ENCODE results near the gene VCPKMT.

DNA sequence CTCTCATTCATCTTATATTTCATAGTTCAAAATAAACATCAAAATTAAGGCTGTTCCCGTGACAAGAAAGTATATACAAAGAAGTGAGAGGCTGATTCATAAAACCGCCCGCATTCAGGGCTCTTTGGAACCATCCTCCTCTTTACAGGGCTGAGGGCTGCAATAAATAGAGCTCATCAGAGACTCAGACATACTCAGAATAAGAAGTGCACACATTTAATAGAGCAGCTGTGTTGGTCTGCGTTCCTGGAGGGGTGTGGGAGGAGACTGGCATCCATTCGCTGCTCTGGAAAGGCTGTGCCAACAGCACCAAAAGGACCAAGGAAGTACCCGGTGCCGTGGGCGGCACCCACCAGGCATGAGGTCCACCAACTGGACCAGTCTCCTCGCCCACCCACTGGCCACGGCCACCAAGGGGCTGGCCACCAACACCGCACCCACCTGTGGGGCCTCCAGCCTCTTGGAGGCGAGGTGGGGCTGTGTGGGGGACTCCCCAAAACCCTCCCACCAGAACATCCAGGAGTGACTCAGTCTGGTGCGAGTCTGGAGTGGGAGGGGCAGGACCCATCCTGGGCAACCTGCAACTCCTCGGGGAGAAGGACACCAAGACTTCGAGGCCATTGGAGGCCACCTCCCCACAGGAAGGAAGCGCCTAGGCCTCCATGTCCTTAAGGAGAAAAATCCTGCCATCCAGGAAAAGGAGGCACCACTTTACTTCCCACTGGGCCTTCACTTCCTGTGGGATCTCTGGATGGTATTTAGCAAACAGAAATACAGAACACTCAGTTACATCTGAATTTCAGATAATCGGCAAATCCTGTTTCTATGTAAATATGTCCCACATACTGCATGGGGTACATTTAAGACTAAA, 32.7 kb downstream of the VCPKMT start:
- TF ChIP-seq, protein P1, sequence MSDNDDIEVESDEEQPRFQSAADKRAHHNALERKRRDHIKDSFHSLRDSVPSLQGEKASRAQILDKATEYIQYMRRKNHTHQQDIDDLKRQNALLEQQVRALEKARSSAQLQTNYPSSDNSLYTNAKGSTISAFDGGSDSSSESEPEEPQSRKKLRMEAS (IDR thresholded peaks at IDR 0.05) = no peak
- no peak for TF ChIP-seq YY1 (IDR thresholded peaks at IDR 0.05; ENCODE audit: low read depth)
- TF ChIP-seq EP300 (IDR thresholded peaks at IDR 0.05; ENCODE audit: borderline replicate concordance) = no peak
- TF ChIP-seq CREB1 (IDR thresholded peaks at IDR 0.05; ENCODE audit: low read depth) = no peak
- TF ChIP-seq, protein P2, sequence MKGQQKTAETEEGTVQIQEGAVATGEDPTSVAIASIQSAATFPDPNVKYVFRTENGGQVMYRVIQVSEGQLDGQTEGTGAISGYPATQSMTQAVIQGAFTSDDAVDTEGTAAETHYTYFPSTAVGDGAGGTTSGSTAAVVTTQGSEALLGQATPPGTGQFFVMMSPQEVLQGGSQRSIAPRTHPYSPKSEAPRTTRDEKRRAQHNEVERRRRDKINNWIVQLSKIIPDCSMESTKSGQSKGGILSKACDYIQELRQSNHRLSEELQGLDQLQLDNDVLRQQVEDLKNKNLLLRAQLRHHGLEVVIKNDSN (IDR thresholded peaks at IDR 0.05) = no peak
- TF ChIP-seq RAD21 (IDR thresholded peaks at IDR 0.05; ENCODE audit: low read depth) = no peak
- TF ChIP-seq TAF1 (IDR thresholded peaks at IDR 0.05; ENCODE audit: low read depth) = no peak
- no peak for TF ChIP-seq NFIC (IDR thresholded peaks at IDR 0.05)
- TF ChIP-seq CEBPB (IDR thresholded peaks at IDR 0.05) = no peak
- TF ChIP-seq, protein P3, sequence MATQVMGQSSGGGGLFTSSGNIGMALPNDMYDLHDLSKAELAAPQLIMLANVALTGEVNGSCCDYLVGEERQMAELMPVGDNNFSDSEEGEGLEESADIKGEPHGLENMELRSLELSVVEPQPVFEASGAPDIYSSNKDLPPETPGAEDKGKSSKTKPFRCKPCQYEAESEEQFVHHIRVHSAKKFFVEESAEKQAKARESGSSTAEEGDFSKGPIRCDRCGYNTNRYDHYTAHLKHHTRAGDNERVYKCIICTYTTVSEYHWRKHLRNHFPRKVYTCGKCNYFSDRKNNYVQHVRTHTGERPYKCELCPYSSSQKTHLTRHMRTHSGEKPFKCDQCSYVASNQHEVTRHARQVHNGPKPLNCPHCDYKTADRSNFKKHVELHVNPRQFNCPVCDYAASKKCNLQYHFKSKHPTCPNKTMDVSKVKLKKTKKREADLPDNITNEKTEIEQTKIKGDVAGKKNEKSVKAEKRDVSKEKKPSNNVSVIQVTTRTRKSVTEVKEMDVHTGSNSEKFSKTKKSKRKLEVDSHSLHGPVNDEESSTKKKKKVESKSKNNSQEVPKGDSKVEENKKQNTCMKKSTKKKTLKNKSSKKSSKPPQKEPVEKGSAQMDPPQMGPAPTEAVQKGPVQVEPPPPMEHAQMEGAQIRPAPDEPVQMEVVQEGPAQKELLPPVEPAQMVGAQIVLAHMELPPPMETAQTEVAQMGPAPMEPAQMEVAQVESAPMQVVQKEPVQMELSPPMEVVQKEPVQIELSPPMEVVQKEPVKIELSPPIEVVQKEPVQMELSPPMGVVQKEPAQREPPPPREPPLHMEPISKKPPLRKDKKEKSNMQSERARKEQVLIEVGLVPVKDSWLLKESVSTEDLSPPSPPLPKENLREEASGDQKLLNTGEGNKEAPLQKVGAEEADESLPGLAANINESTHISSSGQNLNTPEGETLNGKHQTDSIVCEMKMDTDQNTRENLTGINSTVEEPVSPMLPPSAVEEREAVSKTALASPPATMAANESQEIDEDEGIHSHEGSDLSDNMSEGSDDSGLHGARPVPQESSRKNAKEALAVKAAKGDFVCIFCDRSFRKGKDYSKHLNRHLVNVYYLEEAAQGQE (IDR thresholded peaks at IDR 0.05; ENCODE audit: low read depth) = no peak
- TF ChIP-seq TCF12 (IDR thresholded peaks at IDR 0.05; ENCODE audit: low read depth) = no peak
- no peak for TF ChIP-seq EGR1 (IDR thresholded peaks at IDR 0.05)
